Skeletal muscle satellite cell (primary cell): ENCODE measurements around the gene ARMC2.

Source experiments
- H3K27me3 ChIP-seq: 2 replicates; pipeline ENCODE4 v1.7.0; 2013; ENCODE audit warnings: low read length; ENCODE audit not compliant: control insufficient read depth, insufficient read depth
- H3K36me3 ChIP-seq: 2 replicates; pipeline ENCODE4 v1.7.0; 2013; ENCODE audit warnings: mild to moderate bottlenecking, control low read depth, low read length; ENCODE audit not compliant: insufficient read depth
- H3K4me1 ChIP-seq: 2 replicates; pipeline ENCODE4 v1.7.0; 2013; ENCODE audit warnings: low read length; ENCODE audit not compliant: control insufficient read depth, insufficient read depth
- H3K4me2 ChIP-seq: 2 replicates; pipeline ENCODE4 v1.7.0; 2013; ENCODE audit warnings: mild to moderate bottlenecking, low read length
- H3K4me3 ChIP-seq: 2 replicates; pipeline ENCODE4 v1.7.0; 2013; ENCODE audit warnings: low read length
- H3K9ac ChIP-seq: 2 replicates; pipeline ENCODE4 v1.7.0; 2013; ENCODE audit warnings: mild to moderate bottlenecking, low read depth, low read length, moderate library complexity
- H3K9me3 ChIP-seq: replicated peaks from 2 replicates; pipeline ENCODE4 v1.7.0; 2013; ENCODE audit warnings: mild to moderate bottlenecking, control low read depth, low read length

Gene ARMC2

DNA sequence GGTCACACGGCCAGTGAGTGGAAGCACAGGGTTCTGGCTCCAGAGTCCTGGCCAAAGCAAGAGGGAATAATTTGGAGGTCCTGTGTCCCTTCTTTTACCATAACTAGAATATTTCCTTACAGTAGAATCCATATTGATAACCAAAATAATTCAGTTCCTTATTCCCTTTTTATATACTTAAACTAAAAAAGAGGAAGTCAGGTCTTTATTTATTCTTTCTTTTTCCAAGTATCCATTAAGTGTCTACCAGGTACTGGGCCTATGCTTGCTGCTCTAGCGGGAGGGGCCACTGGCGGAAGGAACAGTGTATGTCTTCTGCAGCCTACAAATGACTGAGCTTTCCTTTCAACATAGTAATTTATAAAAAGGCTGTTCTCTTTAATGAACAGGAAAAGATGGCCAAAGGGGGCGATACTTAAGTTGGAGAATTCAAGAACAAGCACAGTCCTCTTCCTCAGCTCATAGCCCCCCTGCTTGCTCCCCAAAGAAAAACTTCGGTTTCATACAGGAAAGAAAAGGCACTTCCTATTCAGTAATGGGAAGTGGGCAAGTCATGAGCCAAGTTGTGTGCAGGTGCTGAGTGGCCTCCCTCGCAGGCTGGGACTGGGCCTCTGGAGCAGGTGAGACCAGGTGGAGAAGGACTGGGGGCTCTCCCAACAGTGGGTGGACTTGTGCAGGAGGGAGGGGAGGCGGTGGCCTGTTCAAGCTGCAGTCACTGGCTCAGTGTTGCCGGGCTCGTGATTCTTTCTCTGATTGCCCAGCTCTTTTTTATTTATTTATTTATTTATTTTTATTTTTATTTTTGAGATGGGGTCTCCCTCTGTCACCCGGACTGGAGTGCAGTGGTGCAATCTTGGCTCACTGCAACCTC, 110.9 kb downstream of the ARMC2 start:
- Histone ChIP-seq H3K9ac (no peak overlapping the region), H3K4me3 (no peak overlapping the region)

DNA sequence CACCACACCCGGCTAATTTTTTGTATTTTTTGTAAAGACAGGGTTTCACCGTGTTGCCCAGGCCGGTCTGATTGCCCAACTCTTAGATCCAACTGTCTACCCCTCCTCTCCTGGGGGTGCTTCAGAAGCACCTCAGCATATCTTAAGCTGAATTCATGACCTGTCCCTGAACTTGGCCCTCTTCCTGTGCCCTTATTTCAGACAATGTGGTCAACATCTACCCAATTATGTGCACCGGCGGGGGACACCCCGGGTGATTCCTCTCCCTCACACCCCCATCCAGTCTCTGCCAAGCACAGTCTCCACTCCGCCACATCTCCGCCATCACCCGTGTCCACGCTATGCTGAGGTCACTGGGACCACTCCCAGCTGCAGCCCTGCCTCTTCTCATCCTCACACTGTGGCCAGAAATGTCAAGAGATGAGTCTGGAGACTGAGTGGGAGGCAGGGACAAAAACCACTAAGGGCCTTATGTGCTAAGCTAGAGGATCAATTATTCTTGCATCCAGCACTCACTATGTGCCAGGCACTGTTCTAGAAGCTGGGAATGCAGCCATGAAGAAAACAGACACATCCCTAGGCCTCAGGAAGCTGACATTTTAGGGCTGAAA, 111.9 kb downstream of the ARMC2 start:
- Histone ChIP-seq H3K4me3 (no peak overlapping the region), H3K4me1 (no peaks in the 10 kb centered on the region), H3K9ac (no peak overlapping the region), H3K36me3 (no peaks in the 10 kb centered on the region), H3K27me3 (no peaks in the 10 kb centered on the region), H3K4me2 (no peak overlapping the region), H3K9me3 (no peaks in the 10 kb centered on the region)

More for the DNA sequence above, 110.9 kb downstream of the ARMC2 start:
- Histone ChIP-seq H3K36me3 (no peaks in the 10 kb centered on the region), H3K27me3 (no peaks in the 10 kb centered on the region), H3K9me3 (no peaks in the 10 kb centered on the region), H3K4me2 (no peak overlapping the region), H3K4me1 (no peaks in the 10 kb centered on the region)

DNA sequence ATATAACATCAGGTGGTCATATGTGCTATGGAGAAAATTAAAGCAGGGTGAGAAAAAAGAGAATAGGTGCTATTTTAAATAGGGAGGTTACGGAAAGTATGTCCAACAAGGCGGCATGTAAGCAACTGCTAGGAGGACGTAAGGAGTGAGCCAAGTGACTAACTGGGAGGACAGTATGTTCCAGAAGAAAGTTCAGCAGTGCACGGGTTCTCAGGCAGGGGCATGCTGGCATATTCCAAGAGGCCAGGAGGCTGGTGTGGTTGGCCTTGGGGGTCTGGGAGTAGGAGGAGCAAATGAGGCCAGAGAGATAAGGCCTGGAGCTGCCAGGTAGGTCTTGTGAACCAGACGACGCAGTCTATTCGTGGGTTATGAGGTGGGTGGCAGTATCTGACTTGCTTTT, 112.4 kb downstream of the ARMC2 start:
- Histone ChIP-seq H3K4me2 (no peak overlapping the region), H3K4me3 (no peak overlapping the region), H3K36me3 (no peaks in the 10 kb centered on the region), H3K9ac (no peak overlapping the region), H3K4me1 (no peaks in the 10 kb centered on the region), H3K9me3 (no peaks in the 10 kb centered on the region), H3K27me3 (no peaks in the 10 kb centered on the region)

- H3K27me3 ChIP-seq, result no peaks in the 10 kb centered on the region
- no peaks in the 10 kb centered on the region for H3K36me3 ChIP-seq
- no peak overlapping the region for H3K4me2 ChIP-seq
- no peaks in the 10 kb centered on the region for H3K9me3 ChIP-seq
- H3K4me3 ChIP-seq, result no peak overlapping the region
- no peaks in the 10 kb centered on the region for H3K4me1 ChIP-seq
- no peak overlapping the region for H3K9ac ChIP-seq
Measured at GRCh38 chr6:108961077-108961476, 112.9 kb downstream of the ARMC2 start.

- H3K27me3 ChIP-seq, result no peaks in the 10 kb centered on the region
- H3K4me3 ChIP-seq, result no peak overlapping the region
Measured at GRCh38 chr6:108961985-108962384, 113.8 kb downstream of the ARMC2 start.

GRCh38 chr6:108966251-108966650, 118.0 kb downstream of the ARMC2 start:
- Histone ChIP-seq H3K4me3 (no peak overlapping the region), H3K4me2 (no peak overlapping the region), H3K27me3 (no peaks in the 10 kb centered on the region), H3K4me1 (peaks cover 14% of the 10 kb centered on the region), H3K36me3 (no peaks in the 10 kb centered on the region), H3K9ac (no peak overlapping the region), H3K9me3 (no peaks in the 10 kb centered on the region)

More at GRCh38 chr6:108961985-108962384, 113.8 kb downstream of the ARMC2 start:
- H3K36me3 ChIP-seq, result no peaks in the 10 kb centered on the region
- H3K4me2 ChIP-seq, result no peak overlapping the region
- H3K9me3 ChIP-seq, result no peaks in the 10 kb centered on the region
- H3K4me1 ChIP-seq, result peaks cover 5% of the 10 kb centered on the region
- no peak overlapping the region for H3K9ac ChIP-seq

DNA sequence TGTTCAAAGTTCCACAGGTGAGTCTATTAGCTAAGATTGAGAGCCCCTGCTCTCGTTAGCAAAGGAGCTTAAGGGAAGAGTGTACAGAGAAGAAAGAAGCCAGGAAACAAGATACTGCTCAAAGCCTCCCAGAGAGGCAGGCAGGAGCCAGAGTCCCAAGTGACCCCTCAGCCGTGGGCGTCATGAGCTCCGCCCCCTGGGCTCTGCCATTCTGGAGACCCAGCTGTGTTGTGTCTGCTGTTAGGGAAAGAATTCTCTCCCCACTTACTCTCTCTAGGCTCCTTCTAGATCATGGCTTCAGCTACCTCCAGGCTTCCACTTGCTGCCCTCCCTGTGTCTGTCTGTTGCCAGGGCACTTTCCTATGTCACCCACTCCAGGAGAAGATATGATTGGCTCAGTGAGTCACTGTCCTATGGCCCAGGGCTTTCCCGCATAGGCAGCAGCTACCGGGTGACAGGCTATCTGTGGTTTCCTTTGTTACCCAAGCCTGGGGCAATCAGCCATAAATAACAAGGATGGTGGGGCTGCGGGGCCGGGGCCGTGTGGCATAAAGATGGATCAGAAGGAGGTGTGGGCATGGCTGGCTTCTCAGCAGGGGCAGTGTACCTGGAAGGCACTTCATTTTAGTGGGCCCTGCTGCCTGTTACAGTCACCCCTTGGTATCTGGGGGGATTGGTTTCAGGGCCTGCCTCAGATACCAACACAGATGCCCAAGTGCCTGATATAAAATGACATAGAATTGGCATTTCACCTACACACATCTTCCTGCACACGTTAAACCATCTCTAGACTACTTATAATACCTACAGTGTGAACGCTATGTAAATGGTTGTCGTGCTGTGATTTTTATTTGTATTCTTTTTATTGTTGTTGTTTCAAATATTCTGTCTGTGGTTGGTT, 118.9 kb downstream of the ARMC2 start:
- H3K27me3 ChIP-seq, result no peaks in the 10 kb centered on the region
- no peak overlapping the region for H3K4me3 ChIP-seq
- peak overlapping the region; percentile 61 for H3K4me2 ChIP-seq
- H3K36me3 ChIP-seq, result no peaks in the 10 kb centered on the region
- H3K9ac ChIP-seq, result no peak overlapping the region
- H3K9me3 ChIP-seq, result no peaks in the 10 kb centered on the region
- H3K4me1 ChIP-seq, result peaks cover 14% of the 10 kb centered on the region

- H3K9ac ChIP-seq, result no peak overlapping the region
- H3K4me1 ChIP-seq, result peaks cover 14% of the 10 kb centered on the region
- H3K9me3 ChIP-seq, result no peaks in the 10 kb centered on the region
Measured at GRCh38 chr6:108968325-108969316, 120.4 kb downstream of the ARMC2 start.

GRCh38 chr6:108969776-108970175, 121.6 kb downstream of the ARMC2 start:
- Histone ChIP-seq H3K4me2 (no peak overlapping the region), H3K27me3 (no peaks in the 10 kb centered on the region), H3K4me3 (no peak overlapping the region), H3K36me3 (no peaks in the 10 kb centered on the region), H3K4me1 (peaks cover 14% of the 10 kb centered on the region), H3K9ac (no peak overlapping the region), H3K9me3 (no peaks in the 10 kb centered on the region)

More at GRCh38 chr6:108968325-108969316, 120.4 kb downstream of the ARMC2 start:
- Histone ChIP-seq H3K4me3 (no peak overlapping the region), H3K27me3 (no peaks in the 10 kb centered on the region), H3K4me2 (no peak overlapping the region), H3K36me3 (no peaks in the 10 kb centered on the region)

DNA sequence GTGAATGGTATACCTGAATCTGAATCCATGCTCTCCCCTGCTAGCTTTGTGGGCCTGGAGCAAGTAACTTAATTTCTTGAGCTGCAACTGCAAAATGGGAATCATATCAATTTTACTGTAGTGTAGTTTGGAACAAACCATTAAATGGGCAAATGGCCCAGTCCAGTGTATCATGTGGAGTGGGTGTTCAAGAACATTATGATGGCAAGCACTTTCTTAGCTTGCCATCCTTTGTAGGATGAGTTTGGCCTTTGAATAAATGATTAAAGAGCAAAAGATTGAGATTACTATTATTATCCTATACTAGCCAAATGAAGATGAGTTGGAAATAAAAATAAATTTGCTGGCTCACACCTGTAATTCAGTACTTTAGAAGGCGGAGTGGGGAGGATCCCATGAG, 126.0 kb downstream of the ARMC2 start:
- Histone ChIP-seq H3K4me2 (no peak overlapping the region), H3K9ac (no peak overlapping the region), H3K9me3 (no peaks in the 10 kb centered on the region), H3K4me3 (no peak overlapping the region), H3K4me1 (peaks cover 4% of the 10 kb centered on the region), H3K27me3 (no peaks in the 10 kb centered on the region), H3K36me3 (no peaks in the 10 kb centered on the region)
